Measurements from ENCODE around the gene RAB36. TPM values are rescaled to one million over a fixed set of nuclear protein-coding genes. Genes with fewer than 3 reads are reported as not detected.

The RAB36 gene
- total RNA-seq, 1 donor from 2014 or later: 1.8 TPM

GRCh38 chr22:23205339-23206049, 60.2 kb downstream of the RAB36 start:
- no peak for DNase-seq (ENCODE audit: low spot score in 2 of 2)
- Histone ChIP-seq H3K4me1 (peaks cover 21 to 39% of the 10 kb centered on the region in 2 donors), H3K36me3 (no peaks in the 10 kb centered on the region), H3K27ac (peak overlapping the region; percentile 75 to 79), H3K4me3 (peak overlapping the region in 1 of 2 donors; percentile 1), H3K9me3 (no peaks in the 10 kb centered on the region), H3K27me3 (no peaks in the 10 kb centered on the region)
- TF ChIP-seq CTCF (IDR thresholded peaks at IDR 0.05): no peak
- intact Hi-C loops (cut with DNase I): loop anchor here (1.0 to 2.0 kb wide), 2 partner anchors 10 to 51 kb away; no protein-coding TSS in a partner anchor

- peak overlapping the region in 1 of 2 donors; percentile 60 for H3K27ac ChIP-seq
- no peaks in the 10 kb centered on the region for H3K27me3 ChIP-seq
- intact Hi-C loops (cut with DNase I): no loop called here
- no peak overlapping the region for H3K4me3 ChIP-seq
- no peak for DNase-seq (ENCODE audit: low spot score in 2 of 2)
- no peaks in the 10 kb centered on the region for H3K9me3 ChIP-seq
- no peak for TF ChIP-seq CTCF (IDR thresholded peaks at IDR 0.05)
- H3K36me3 ChIP-seq: no peaks in the 10 kb centered on the region
- H3K4me1 ChIP-seq: peaks cover 16 to 35% of the 10 kb centered on the region in 2 donors
These were observed 61.6 kb downstream of the RAB36 start for GRCh38 chr22:23206915-23207314.

- TF ChIP-seq CTCF (IDR thresholded peaks at IDR 0.05): no peak
- Histone ChIP-seq H3K36me3 (no peaks in the 10 kb centered on the region), H3K4me1 (peaks cover 16 to 43% of the 10 kb centered on the region in 2 donors), H3K27me3 (no peaks in the 10 kb centered on the region), H3K9me3 (no peaks in the 10 kb centered on the region), H3K4me3 (no peak overlapping the region), H3K27ac (peak overlapping the region in 1 of 2 donors; percentile 60)
- intact Hi-C loops (cut with DNase I): no loop called here
- no peak for DNase-seq (ENCODE audit: low spot score in 2 of 2)
These were observed 62.6 kb downstream of the RAB36 start for GRCh38 chr22:23207729-23208393.

GRCh38 chr22:23210428-23211170, 65.3 kb downstream of the RAB36 start:
- Histone ChIP-seq H3K4me1 (peaks cover 3 to 38% of the 10 kb centered on the region in 2 donors), H3K4me3 (no peak overlapping the region), H3K9me3 (no peaks in the 10 kb centered on the region), H3K36me3 (no peaks in the 10 kb centered on the region), H3K27ac (peak overlapping the region in 1 of 2 donors; percentile 38), H3K27me3 (no peaks in the 10 kb centered on the region)
- intact Hi-C loops (cut with DNase I): no loop called here
- DNase-seq (ENCODE audit: low spot score in 2 of 2): no peak
- no peak for TF ChIP-seq CTCF (IDR thresholded peaks at IDR 0.05)

GRCh38 chr22:23211622-23212021, 66.3 kb downstream of the RAB36 start:
- DNase-seq (ENCODE audit: low spot score in 2 of 2): no peak
- H3K9me3 ChIP-seq: no peaks in the 10 kb centered on the region
- no peak overlapping the region for H3K4me3 ChIP-seq
- intact Hi-C loops (cut with DNase I): no loop called here
- no peaks in the 10 kb centered on the region for H3K27me3 ChIP-seq
- peak overlapping the region in 1 of 2 donors; percentile 58 for H3K27ac ChIP-seq
- peaks cover 0 to 40% of the 10 kb centered on the region in 2 donors for H3K4me1 ChIP-seq
- H3K36me3 ChIP-seq: no peaks in the 10 kb centered on the region
- no peak for TF ChIP-seq CTCF (IDR thresholded peaks at IDR 0.05)
